Calu3 (cell line): ENCODE data around the gene SH2D3C. TPM values are rescaled to one million over a fixed set of nuclear protein-coding genes. Genes with fewer than 3 reads are reported as not detected.

Experiments used
- BruUV-seq: library from RNA; stranded (reverse); fragments of 400-500 nt; replicated peaks from 2 replicates; lab custom pipeline; 2021; lab: Mats Ljungman, UMichigan
- CTCF ChIA-PET: fragments of 300-600 bp; sonication (Branson Sonifier 250); formaldehyde crosslinking; loops from one replicate; lab custom pipeline; 2022; ENCODE audit warnings: antibody characterized with exemption; lab: Charles Lee
- DNase-seq: peaks from one replicate; pipeline ENCODE4 v3.0.0; 2022
- H3K27ac Mint-ChIP-seq: one replicate; pipeline ENCODE4 v1.8.0; 2022; ENCODE audit warnings: mixed read lengths; ENCODE audit not compliant: unreplicated experiment
- H3K27me3 Mint-ChIP-seq: one replicate; pipeline ENCODE4 v1.8.0; 2022; ENCODE audit warnings: mixed read lengths; ENCODE audit not compliant: unreplicated experiment
- H3K36me3 Mint-ChIP-seq: one replicate; pipeline ENCODE4 v1.8.0; 2022; ENCODE audit warnings: mild to moderate bottlenecking, moderate library complexity, mixed read lengths; ENCODE audit not compliant: insufficient read depth, unreplicated experiment
- H3K4me1 Mint-ChIP-seq: one replicate; pipeline ENCODE4 v1.8.0; 2022; ENCODE audit warnings: mild to moderate bottlenecking, low read depth, mixed read lengths; ENCODE audit not compliant: unreplicated experiment
- H3K4me3 Mint-ChIP-seq: one replicate; pipeline ENCODE4 v1.8.0; 2022; ENCODE audit warnings: mild to moderate bottlenecking, low read depth, moderate library complexity, mixed read lengths; ENCODE audit not compliant: unreplicated experiment
- H3K9me3 Mint-ChIP-seq: one replicate; pipeline ENCODE4 v1.8.0; 2022; ENCODE audit warnings: low read depth, mixed read lengths; ENCODE audit not compliant: unreplicated experiment
- intact Hi-C: fragments of 100-400 bp; cut with micrococcal nuclease; formaldehyde crosslinking; loops from one replicate; pipeline ENCODE4 v1.10.0; 2022; ENCODE audit not compliant: unreplicated experiment
- total RNA-seq: library from RNA; stranded (reverse); gene quantifications from 2 replicates; pipeline ENCODE4 v1.2.3, GENCODE V29; 2022
- TF ChIP-seq, protein P1 (sequence below): fragments of 200-600 bp; IDR thresholded peaks from one replicate; pipeline ENCODE4 v1.8.0; 2022; ENCODE audit warnings: antibody characterized with exemption; ENCODE audit not compliant: unreplicated experiment

The SH2D3C gene
- total RNA-seq, 1 experiment from 2014 or later, result not detected

DNA sequence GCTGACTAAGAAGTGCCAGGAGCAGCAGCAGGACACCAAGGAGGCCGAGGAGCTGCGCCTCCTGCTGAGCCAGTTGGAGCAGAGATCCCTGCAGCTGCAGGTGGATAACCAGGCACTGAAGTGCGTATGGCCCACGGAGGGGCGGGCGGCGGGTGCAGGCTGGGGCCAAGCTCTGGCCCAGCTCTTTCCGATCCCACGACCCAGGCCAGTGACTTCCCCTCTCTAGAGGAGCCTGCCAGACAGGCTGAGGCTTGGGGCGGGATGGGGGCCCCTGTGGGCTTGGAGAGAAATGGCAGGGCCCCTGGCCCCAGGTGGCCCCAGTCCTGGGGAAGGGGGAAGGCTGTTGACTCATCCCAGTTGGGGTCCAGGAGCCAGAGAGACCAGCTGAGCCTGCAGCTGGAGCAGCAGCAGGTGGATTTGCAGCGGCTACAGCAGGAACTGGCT lies 66.6 kb downstream of the SH2D3C start:
- TF ChIP-seq, protein P1, sequence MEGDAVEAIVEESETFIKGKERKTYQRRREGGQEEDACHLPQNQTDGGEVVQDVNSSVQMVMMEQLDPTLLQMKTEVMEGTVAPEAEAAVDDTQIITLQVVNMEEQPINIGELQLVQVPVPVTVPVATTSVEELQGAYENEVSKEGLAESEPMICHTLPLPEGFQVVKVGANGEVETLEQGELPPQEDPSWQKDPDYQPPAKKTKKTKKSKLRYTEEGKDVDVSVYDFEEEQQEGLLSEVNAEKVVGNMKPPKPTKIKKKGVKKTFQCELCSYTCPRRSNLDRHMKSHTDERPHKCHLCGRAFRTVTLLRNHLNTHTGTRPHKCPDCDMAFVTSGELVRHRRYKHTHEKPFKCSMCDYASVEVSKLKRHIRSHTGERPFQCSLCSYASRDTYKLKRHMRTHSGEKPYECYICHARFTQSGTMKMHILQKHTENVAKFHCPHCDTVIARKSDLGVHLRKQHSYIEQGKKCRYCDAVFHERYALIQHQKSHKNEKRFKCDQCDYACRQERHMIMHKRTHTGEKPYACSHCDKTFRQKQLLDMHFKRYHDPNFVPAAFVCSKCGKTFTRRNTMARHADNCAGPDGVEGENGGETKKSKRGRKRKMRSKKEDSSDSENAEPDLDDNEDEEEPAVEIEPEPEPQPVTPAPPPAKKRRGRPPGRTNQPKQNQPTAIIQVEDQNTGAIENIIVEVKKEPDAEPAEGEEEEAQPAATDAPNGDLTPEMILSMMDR, result no peak
- no peak overlapping the region for H3K4me3 Mint-ChIP-seq
- CTCF ChIA-PET, result no interaction called here
- H3K27ac Mint-ChIP-seq, result no peak overlapping the region
- no TSS peak for BruUV-seq
- no peaks in the 10 kb centered on the region for H3K4me1 Mint-ChIP-seq
- no peak for DNase-seq
- peaks cover 53% of the 10 kb centered on the region for H3K36me3 Mint-ChIP-seq
- no peaks in the 10 kb centered on the region for H3K9me3 Mint-ChIP-seq
- intact Hi-C loops, result no loop called here
- no peaks in the 10 kb centered on the region for H3K27me3 Mint-ChIP-seq

DNA sequence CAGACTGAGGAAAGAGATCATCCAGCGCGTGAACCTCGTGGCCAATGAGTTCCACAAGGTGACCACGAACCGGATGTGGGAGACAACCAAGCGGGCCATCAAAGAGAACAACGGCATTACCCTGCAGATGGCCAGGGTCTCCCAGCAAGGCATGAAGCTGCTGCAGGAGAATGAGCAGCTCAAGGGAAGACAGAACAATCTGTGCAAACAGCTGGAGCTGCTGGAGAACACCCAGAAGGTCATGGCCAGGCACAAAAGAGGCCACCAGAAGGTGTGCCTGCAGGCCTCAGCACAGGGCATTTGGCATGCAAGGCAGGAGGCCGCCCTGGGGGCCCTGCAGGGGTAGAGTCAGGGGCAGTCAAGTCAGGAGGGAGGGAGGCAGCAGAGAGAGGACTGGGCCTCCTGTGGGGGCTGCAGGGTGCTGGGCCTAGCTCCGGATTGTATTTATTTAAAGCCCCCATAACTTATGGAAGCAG lies 67.2 kb downstream of the SH2D3C start:
- Mint-ChIP-seq H3K27ac (no peak overlapping the region), H3K9me3 (no peaks in the 10 kb centered on the region), H3K36me3 (peaks cover 55% of the 10 kb centered on the region), H3K4me1 (no peaks in the 10 kb centered on the region), H3K27me3 (no peaks in the 10 kb centered on the region), H3K4me3 (no peak overlapping the region)
- TF ChIP-seq, protein P1, result no peak
- intact Hi-C loops, result no loop called here
- BruUV-seq, result no TSS peak
- no peak for DNase-seq
- CTCF ChIA-PET, result no interaction called here

DNA sequence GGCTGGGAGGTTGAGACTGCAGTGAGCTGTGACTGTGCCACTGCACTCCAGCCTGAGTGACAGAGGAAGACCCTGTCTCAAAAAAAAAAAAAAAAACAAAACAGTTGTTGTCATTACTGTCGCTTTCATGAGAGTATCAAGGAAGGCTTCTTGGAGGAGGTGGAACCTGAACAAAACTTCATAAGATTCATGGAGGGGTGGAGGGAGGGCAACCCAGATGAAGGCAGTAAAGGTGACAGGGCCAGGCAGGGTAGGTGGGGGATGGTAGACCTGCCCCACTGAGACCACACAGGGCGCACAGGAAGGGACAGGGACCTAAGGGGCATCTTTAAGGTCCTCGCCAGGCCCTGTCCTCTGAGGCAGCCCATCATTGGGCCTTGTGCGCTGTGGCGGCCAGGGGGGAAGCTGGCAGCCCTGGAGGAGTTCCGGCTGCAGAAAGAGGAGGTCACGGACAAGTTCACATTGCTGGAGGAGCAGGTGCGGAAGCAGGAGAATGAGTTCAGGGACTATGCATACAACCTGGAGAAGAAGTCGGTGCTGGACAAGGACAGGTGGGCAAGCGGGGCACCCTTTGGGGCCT lies 68.2 kb downstream of the SH2D3C start:
- H3K27me3 Mint-ChIP-seq, result no peaks in the 10 kb centered on the region
- no peak overlapping the region for H3K4me3 Mint-ChIP-seq
- DNase-seq, result no peak
- BruUV-seq, result no TSS peak
- no peak overlapping the region for H3K27ac Mint-ChIP-seq
- peaks cover 45% of the 10 kb centered on the region for H3K36me3 Mint-ChIP-seq
- CTCF ChIA-PET, result no interaction called here
- no peaks in the 10 kb centered on the region for H3K9me3 Mint-ChIP-seq
- no peaks in the 10 kb centered on the region for H3K4me1 Mint-ChIP-seq
- TF ChIP-seq, protein P1, result no peak
- intact Hi-C loops, result no loop called here

DNA sequence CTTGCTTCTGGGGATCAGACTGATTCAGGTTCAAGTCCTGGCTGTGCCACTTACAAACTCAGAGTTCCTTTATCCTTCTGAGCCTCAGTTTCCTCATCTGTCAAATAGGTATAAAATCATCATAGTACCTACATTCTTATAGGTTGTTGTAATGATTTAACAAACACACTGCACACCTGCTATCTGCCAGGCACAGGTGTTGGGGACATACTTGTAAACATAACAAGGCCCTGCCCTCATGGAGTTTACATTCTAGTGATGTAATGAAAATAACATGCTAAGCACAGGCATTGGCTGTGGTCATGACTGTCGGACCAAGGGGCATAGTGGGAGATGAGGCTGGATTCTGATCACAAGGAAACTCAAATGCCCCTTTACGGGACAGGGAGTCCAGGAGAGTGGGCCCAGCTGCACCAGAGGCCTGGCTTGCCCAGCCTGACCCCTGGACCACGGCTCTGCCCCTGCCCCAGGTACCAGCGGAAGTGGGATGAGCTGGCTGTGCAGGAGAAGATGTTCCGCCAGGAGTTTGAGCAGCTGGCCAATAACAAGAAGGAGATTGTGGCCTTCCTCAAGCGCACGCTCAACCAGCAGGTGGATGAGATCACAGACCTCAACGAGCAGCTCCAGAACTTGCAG lies 69.4 kb downstream of the SH2D3C start:
- CTCF ChIA-PET, result no interaction called here
- no peaks in the 10 kb centered on the region for H3K27me3 Mint-ChIP-seq
- intact Hi-C loops, result no loop called here
- H3K27ac Mint-ChIP-seq, result no peak overlapping the region
- BruUV-seq, result no TSS peak
- no peaks in the 10 kb centered on the region for H3K4me1 Mint-ChIP-seq
- no peak for DNase-seq
- TF ChIP-seq, protein P1, result no peak
- H3K36me3 Mint-ChIP-seq, result peaks cover 33% of the 10 kb centered on the region
- no peaks in the 10 kb centered on the region for H3K9me3 Mint-ChIP-seq
- no peak overlapping the region for H3K4me3 Mint-ChIP-seq
